ENCODE results near the gene MTHFR.

The MTHFR gene

GRCh38 chr1:11847667-11848372 is 42.1 kb upstream of the MTHFR start, which contains the start of gene NPPA:
Gene NPPA (minus strand): TSS chr1:11847783. CDS start chr1:11847684, 99 bp downstream.
- no peak for TF ChIP-seq CTCF (IDR thresholded peaks at IDR 0.05; ENCODE audit: borderline replicate concordance, insufficient read depth, low read depth, low read length)
- H3K4me3 ChIP-seq (ENCODE audit: low read depth, low read length) = no peak within 1 kb of the TSS

GRCh38 chr1:11845641-11846335 is 40.0 kb upstream of the MTHFR start:
- no peak for TF ChIP-seq CTCF (IDR thresholded peaks at IDR 0.05; ENCODE audit: borderline replicate concordance, insufficient read depth, low read depth, low read length)

GRCh38 chr1:11842154-11843041 is 36.6 kb upstream of the MTHFR start:
- TF ChIP-seq CTCF (IDR thresholded peaks at IDR 0.05; ENCODE audit: borderline replicate concordance, insufficient read depth, low read depth, low read length) = no peak
- H3K4me3 ChIP-seq (ENCODE audit: low read depth, low read length) = no peak overlapping the region

More at GRCh38 chr1:11845641-11846335, 40.0 kb upstream of the MTHFR start:
- H3K4me3 ChIP-seq (ENCODE audit: low read depth, low read length) = no peak overlapping the region

GRCh38 chr1:11841245-11842153 is 35.7 kb upstream of the MTHFR start:
- no peak for TF ChIP-seq CTCF (IDR thresholded peaks at IDR 0.05; ENCODE audit: borderline replicate concordance, insufficient read depth, low read depth, low read length)
- no peak overlapping the region for H3K4me3 ChIP-seq (ENCODE audit: low read depth, low read length)

GRCh38 chr1:11839727-11840705 is 34.3 kb upstream of the MTHFR start:
- TF ChIP-seq CTCF (IDR thresholded peaks at IDR 0.05; ENCODE audit: borderline replicate concordance, insufficient read depth, low read depth, low read length) = no peak
- H3K4me3 ChIP-seq (ENCODE audit: low read depth, low read length) = no peak overlapping the region
